Upper lobe of left lung (tissue), 6 donors: ENCODE results near the gene P2RY13. TPM values are rescaled to one million over a fixed set of nuclear protein-coding genes. Genes with fewer than 3 reads are reported as not detected.
A peak's percentile ranks its signal among the peaks of the same experiment; 100 is the strongest.

ENCODE experiments used
- ATAC-seq, 2 donors: fragments of 200-7000 bp; cut with Tn5 transposase; one replicate each; pipeline ENCODE4 v1.9.1; 2022; ENCODE audit warnings: mild to moderate bottlenecking in 2 of 2, moderate library complexity in 2 of 2; ENCODE audit not compliant: low FRiP score in 2 of 2
- DNase-seq, 2 donors: peaks; one replicate each; pipeline ENCODE4 v3.0.0-alpha.2; 2019 to 2020
- H3K27ac ChIP-seq, 4 donors: fragments of 200-600 bp; sonication (generic); one replicate each; pipeline ENCODE4 v1.5.1; 2016 to 2019
- H3K27me3 ChIP-seq, 4 donors: fragments of 200-600 bp; sonication (generic); one replicate each; pipeline ENCODE4 v1.5.1; 2017 to 2019
- H3K36me3 ChIP-seq, 4 donors: fragments of 200-600 bp; sonication (generic); one replicate each; pipeline ENCODE4 v1.5.1; 2016 to 2019
- H3K4me1 ChIP-seq, 4 donors: fragments of 200-600 bp; sonication (generic); one replicate each; pipeline ENCODE4 v1.5.1; 2018 to 2019
- H3K4me3 ChIP-seq, 4 donors: fragments of 200-600 bp; sonication (generic); one replicate each; pipeline ENCODE4 v1.5.1; 2017 to 2019; ENCODE audit warnings: mild to moderate bottlenecking in 2 of 4, moderate library complexity in 1 of 4
- H3K9me3 ChIP-seq, 4 donors: fragments of 200-600 bp; sonication (generic); one replicate each; pipeline ENCODE4 v1.5.1; 2018 to 2019
- EP300 ChIP-seq, 4 donors: sonication (generic); formaldehyde crosslinking; IDR thresholded peaks; one replicate each; pipeline ENCODE4 v1.5.1; 2017; ENCODE audit warnings: antibody characterized with exemption in 4 of 4, control low read depth in 2 of 4
- POLR2A ChIP-seq, 4 donors: fragments of 450-650 bp; IDR thresholded peaks; one replicate each; pipeline ENCODE4 v1.5.1; 2016 to 2017; ENCODE audit warnings: antibody characterized with exemption in 4 of 4, mild to moderate bottlenecking in 2 of 4
- POLR2AphosphoS5 ChIP-seq, 2 donors: sonication (generic); formaldehyde crosslinking; IDR thresholded peaks; one replicate each; pipeline ENCODE4 v1.5.1; 2017; ENCODE audit warnings: antibody characterized with exemption in 2 of 2
- WGBS, 2 donors: methylation state at CpG; one replicate each; pipeline ENCODE4 v1.1.5; 2017 to 2018; 5-methylcytosine and 5-hydroxymethylcytosine counted together
- total RNA-seq, 6 donors: library from RNA; depleted of rRNA in 4 of 6; stranded (reverse); fragments of >200 nt in 4 of 6; gene quantifications; one replicate each; pipeline versions ENCODE4 v1.1.0 to v1.2.1, GENCODE V29; 2016 to 2021
- TF ChIP-seq, protein P1 (sequence below), 6 experiments: fragments of 450-650 bp in 4 of 6; fragments of 200-600 bp in 2 of 6; sonication (generic) in 2 of 6; IDR thresholded peaks; one replicate each; pipeline ENCODE4 v1.5.1; 2016 to 2019; ENCODE audit warnings: antibody characterized with exemption in 6 of 6
- donor health status: DM: no; HTN: no; CAD: no; lungs with moderate emphysema.
- donor health status: DM: no; HTN: yes; CAD: no; lungs with severe emphysema.

The P2RY13 gene
- total RNA-seq, 6 donors from 2014 or later = 0.67 to 13.4 (median 3.2) TPM

DNA sequence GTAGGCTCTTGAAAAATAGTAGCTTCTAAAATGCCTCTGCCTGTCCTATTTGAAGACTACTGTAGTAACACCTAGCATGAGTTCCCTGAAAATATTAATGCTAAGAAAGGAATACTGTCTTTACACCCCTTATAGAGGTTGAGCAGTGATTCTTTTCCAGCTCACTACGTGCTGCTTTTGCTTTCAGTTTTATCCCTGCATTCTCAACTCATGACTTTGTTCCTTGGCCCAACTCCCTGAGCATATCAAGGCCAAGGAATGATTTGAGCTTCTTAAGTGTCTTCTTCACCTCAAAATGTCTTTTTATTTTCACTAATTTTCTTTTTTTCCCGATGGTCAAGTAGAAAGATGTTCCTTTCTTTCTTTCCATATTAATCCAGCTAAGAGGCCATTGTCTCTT is 16.5 kb upstream of the P2RY13 start:
- ATAC-seq (peak in 1 of 2 donors; percentile 82), DNase-seq (no peak)
- Histone ChIP-seq H3K27me3 (no peaks in the 10 kb centered on the region), H3K27ac (peak overlapping the region; percentile 44 to 73 (median 67)), H3K9me3 (no peaks in the 10 kb centered on the region), H3K4me1 (no peaks in the 10 kb centered on the region), H3K4me3 (peak overlapping the region in 2 of 4 donors; percentile 1 to 16), H3K36me3 (no peaks in the 10 kb centered on the region)
- WGBS, 2 donors = 47% methylated on average over 2 of the region's 2 CpGs
- TF ChIP-seq POLR2AphosphoS5 (IDR thresholded peaks at IDR 0.05) (no peak), POLR2A (IDR thresholded peaks at IDR 0.05) (no peak), EP300 (IDR thresholded peaks at IDR 0.05) (no peak)
- TF ChIP-seq, protein P1, sequence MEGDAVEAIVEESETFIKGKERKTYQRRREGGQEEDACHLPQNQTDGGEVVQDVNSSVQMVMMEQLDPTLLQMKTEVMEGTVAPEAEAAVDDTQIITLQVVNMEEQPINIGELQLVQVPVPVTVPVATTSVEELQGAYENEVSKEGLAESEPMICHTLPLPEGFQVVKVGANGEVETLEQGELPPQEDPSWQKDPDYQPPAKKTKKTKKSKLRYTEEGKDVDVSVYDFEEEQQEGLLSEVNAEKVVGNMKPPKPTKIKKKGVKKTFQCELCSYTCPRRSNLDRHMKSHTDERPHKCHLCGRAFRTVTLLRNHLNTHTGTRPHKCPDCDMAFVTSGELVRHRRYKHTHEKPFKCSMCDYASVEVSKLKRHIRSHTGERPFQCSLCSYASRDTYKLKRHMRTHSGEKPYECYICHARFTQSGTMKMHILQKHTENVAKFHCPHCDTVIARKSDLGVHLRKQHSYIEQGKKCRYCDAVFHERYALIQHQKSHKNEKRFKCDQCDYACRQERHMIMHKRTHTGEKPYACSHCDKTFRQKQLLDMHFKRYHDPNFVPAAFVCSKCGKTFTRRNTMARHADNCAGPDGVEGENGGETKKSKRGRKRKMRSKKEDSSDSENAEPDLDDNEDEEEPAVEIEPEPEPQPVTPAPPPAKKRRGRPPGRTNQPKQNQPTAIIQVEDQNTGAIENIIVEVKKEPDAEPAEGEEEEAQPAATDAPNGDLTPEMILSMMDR (IDR thresholded peaks at IDR 0.05) = no peak

DNA sequence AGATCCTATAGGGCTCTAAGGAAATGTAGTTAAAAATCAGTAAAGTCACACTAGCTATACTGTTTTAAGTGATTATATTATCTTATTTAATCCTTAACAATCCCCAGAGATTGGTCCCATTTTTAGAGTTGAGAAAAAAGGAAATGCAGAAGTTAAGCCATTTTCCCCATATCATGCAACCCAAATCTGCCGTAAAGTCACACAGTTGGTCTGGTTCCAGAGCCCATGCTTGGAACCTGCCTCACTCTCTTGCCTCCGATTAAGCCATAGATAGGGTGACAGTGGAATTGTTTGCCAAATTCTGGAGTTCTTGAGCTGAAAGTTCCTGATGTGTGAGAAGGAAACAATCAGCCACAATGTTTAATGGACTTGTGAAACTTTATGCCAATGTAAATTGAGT is 2.3 kb upstream of the P2RY13 start:
- H3K4me1 ChIP-seq = peaks cover 0 to 15% (median 3%) of the 10 kb centered on the region in 4 donors
- WGBS, 2 donors = 54 to 62% methylated on average over 2 of the region's 2 CpGs
- H3K27ac ChIP-seq = peak overlapping the region in 3 of 4 donors; percentile 40 to 69 (median 48)
- H3K4me3 ChIP-seq = no peak overlapping the region
- ATAC-seq (no peak), DNase-seq (no peak)
- H3K27me3 ChIP-seq = no peaks in the 10 kb centered on the region
- no peak for TF ChIP-seq POLR2AphosphoS5 (IDR thresholded peaks at IDR 0.05)
- TF ChIP-seq, protein P1 (IDR thresholded peaks at IDR 0.05) = no peak
- no peak for TF ChIP-seq POLR2A (IDR thresholded peaks at IDR 0.05)
- H3K36me3 ChIP-seq = no peaks in the 10 kb centered on the region
- no peaks in the 10 kb centered on the region for H3K9me3 ChIP-seq

DNA sequence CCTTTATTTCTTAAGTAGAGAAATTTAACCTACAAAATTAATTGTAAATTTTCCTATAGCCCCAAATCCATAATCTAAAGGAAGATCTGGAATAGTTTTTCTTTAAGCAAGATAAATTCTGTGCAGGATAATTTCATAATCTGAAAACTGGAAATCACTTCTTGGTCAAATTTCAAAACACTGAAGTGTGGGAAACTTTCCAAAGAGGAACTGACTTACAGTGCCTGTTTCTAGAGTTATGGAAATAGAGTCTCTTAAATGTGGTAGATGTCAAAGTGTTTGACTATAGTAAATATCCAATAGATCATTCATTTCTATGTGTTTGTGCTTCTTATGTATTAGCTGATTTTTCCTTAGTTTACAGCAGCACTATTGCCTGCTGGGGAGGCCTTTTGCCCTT is 1.6 kb upstream of the P2RY13 start:
- Histone ChIP-seq H3K9me3 (no peaks in the 10 kb centered on the region), H3K36me3 (no peaks in the 10 kb centered on the region), H3K27ac (peak overlapping the region in 3 of 4 donors; percentile 48 to 69 (median 48)), H3K4me3 (no peak overlapping the region), H3K27me3 (no peaks in the 10 kb centered on the region), H3K4me1 (peaks cover 0 to 15% (median 3%) of the 10 kb centered on the region in 4 donors)
- TF ChIP-seq POLR2A (IDR thresholded peaks at IDR 0.05) (no peak), POLR2AphosphoS5 (IDR thresholded peaks at IDR 0.05) (no peak), EP300 (IDR thresholded peaks at IDR 0.05) (no peak)
- TF ChIP-seq, protein P1 (IDR thresholded peaks at IDR 0.05) = no peak
- DNase-seq (no peak), ATAC-seq (peak in 1 of 2 donors; percentile 39)

DNA sequence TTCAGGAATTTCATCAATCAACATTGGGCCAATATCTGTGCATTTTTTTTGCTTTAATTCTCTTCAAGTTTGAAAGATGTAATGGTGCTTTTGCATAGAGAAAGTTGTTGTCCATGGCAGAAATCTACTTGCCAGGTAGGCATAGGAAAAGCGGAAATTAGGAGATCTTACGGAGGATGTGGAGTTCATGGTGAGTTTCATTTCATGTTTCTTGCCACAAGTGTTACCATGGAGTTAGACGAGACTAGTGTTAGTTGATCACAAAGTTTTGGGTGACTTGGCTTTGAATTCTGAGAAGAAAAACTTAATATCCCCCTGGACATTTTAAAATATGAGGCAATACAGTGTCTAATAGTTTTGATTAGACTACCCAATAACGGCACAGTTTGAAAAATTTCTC is 1.0 kb upstream of the P2RY13 start:
- H3K27me3 ChIP-seq = no peaks in the 10 kb centered on the region
- 56 to 57% methylated on average over 4 of the region's 4 CpGs for WGBS, 2 donors
- ATAC-seq = peak in 1 of 2 donors; percentile 38
- no peaks in the 10 kb centered on the region for H3K9me3 ChIP-seq
- no peaks in the 10 kb centered on the region for H3K36me3 ChIP-seq
- H3K4me3 ChIP-seq = no peak overlapping the region
- peak overlapping the region in 1 of 4 donors; percentile 69 for H3K27ac ChIP-seq
- no peak for DNase-seq
- TF ChIP-seq, protein P1 (IDR thresholded peaks at IDR 0.05) = no peak
- TF ChIP-seq POLR2AphosphoS5 (IDR thresholded peaks at IDR 0.05) = no peak
- TF ChIP-seq POLR2A (IDR thresholded peaks at IDR 0.05) = no peak
- no peak for TF ChIP-seq EP300 (IDR thresholded peaks at IDR 0.05)
- peaks cover 0 to 15% (median 3%) of the 10 kb centered on the region in 4 donors for H3K4me1 ChIP-seq

DNA sequence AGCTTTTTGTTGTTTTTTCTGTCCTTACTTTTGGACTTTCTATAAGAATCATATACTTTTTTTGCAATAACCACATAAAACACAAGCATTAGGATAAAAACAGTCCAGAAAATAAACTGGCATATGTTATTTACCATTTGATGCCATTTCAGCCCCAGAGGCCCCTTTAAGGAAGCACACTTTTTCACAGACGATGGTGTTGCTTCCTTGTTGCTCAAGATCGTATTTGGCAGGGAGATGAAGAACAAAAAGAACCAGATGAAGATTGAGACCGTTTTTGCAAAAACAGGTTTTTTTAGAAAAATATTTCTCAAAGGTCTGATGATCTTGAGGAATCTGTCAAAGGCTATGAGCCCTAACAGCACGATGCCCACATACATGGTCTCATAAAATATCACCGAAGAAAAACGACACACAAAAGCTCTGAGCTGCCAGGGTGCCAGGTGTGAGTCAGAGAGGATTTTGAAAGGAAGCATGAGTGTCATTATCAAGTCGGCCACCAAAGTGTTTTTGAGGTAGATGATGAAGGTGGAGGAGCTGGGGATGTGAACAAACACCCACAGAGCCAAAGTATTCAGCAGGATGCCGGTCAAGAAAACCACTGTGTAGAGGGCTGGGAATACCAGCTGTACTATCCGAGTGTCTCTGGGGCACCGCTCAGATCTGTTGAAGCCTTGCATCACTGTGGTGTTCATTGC is 902 bp downstream of the P2RY13 start:
- H3K36me3 ChIP-seq = no peaks in the 10 kb centered on the region
- WGBS, 2 donors = 28 to 33% methylated on average over 10 of the region's 10 CpGs
- TF ChIP-seq EP300 (IDR thresholded peaks at IDR 0.05) (no peak), POLR2A (IDR thresholded peaks at IDR 0.05) (no peak), POLR2AphosphoS5 (IDR thresholded peaks at IDR 0.05) (no peak)
- TF ChIP-seq, protein P1 (IDR thresholded peaks at IDR 0.05) = no peak
- peak overlapping the region; percentile 45 to 76 (median 62) for H3K27ac ChIP-seq
- peaks cover 0 to 15% (median 3%) of the 10 kb centered on the region in 4 donors for H3K4me1 ChIP-seq
- H3K27me3 ChIP-seq = no peaks in the 10 kb centered on the region
- DNase-seq = peak in 1 of 2 donors; percentile 26
- no peaks in the 10 kb centered on the region for H3K9me3 ChIP-seq
- peak; percentile 62 to 68 for ATAC-seq
- H3K4me3 ChIP-seq = peak overlapping the region in 3 of 4 donors; percentile 15 to 37 (median 31)
